Liver (tissue), 9 donors: ENCODE results near the gene GALK2. TPM values are rescaled to one million over a fixed set of nuclear protein-coding genes. Genes with fewer than 3 reads are reported as not detected.

Experiments used
- DNase-seq: peaks from one replicate; pipeline ENCODE4 v3.0.0-alpha.2; 2017; ENCODE audit warnings: low spot score
- H3K27ac ChIP-seq, 2 donors: one replicate each; pipeline ENCODE4 v1.7.0; 2013; ENCODE audit warnings: inconsistent platforms in 2 of 2, low read length in 2 of 2, control low read depth in 1 of 2, low read depth in 1 of 2, mild to moderate bottlenecking in 1 of 2
- H3K27me3 ChIP-seq, 4 donors: one replicate each; pipeline versions ENCODE4 v1.6.1 to v1.7.0; 2013; ENCODE audit warnings: low read length in 3 of 4, inconsistent platforms in 1 of 4, mild to moderate bottlenecking in 1 of 4, moderate library complexity in 1 of 4; ENCODE audit not compliant: control insufficient read depth in 4 of 4, insufficient read depth in 4 of 4
- H3K36me3 ChIP-seq, 4 donors: one replicate each; pipeline versions ENCODE4 v1.6.1 to v1.7.0; 2013; ENCODE audit warnings: low read length in 3 of 4, mild to moderate bottlenecking in 3 of 4, low read depth in 1 of 4, moderate library complexity in 1 of 4; ENCODE audit not compliant: control insufficient read depth in 4 of 4, insufficient read depth in 3 of 4
- H3K4me1 ChIP-seq, 4 donors: one replicate each; pipeline versions ENCODE4 v1.6.1 to v1.7.0; 2013; ENCODE audit warnings: low read length in 3 of 4, mild to moderate bottlenecking in 3 of 4, moderate library complexity in 1 of 4; ENCODE audit not compliant: control insufficient read depth in 4 of 4, insufficient read depth in 4 of 4
- H3K4me3 ChIP-seq, 3 donors: one replicate each; pipeline versions ENCODE4 v1.6.1 to v1.7.0; 2013; ENCODE audit warnings: low read length in 3 of 3, control low read depth in 1 of 3, low read depth in 1 of 3, mild to moderate bottlenecking in 1 of 3
- H3K9ac ChIP-seq, 2 donors: one replicate each; pipeline ENCODE4 v1.7.0; 2013; ENCODE audit warnings: low read length in 2 of 2, mild to moderate bottlenecking in 2 of 2, moderate library complexity in 2 of 2, control low read depth in 1 of 2, low read depth in 1 of 2
- H3K9me3 ChIP-seq, 4 donors: one replicate each; pipeline versions ENCODE4 v1.6.1 to v1.7.0; 2013; ENCODE audit warnings: low read length in 3 of 4; ENCODE audit not compliant: control insufficient read depth in 4 of 4
- ATF3 ChIP-seq: IDR thresholded peaks from 2 replicates; pipeline ENCODE4 v1.6.1; 2016; ENCODE audit warnings: antibody characterized with exemption
- CTCF ChIP-seq: fragments of 150-350 bp; IDR thresholded peaks from 2 replicates; pipeline ENCODE4 v1.5.1; 2017; ENCODE audit warnings: improper control_type of control experiment, low read depth, low read length; ENCODE audit not compliant: missing input control
- EGR1 ChIP-seq, 2 donors: IDR thresholded peaks; 2 replicates each; pipeline ENCODE4 v1.6.1; 2016 to 2018; ENCODE audit warnings: antibody characterized with exemption in 2 of 2, low read depth in 2 of 2
- FOXA1 ChIP-seq: IDR thresholded peaks from 2 replicates; pipeline ENCODE4 v1.6.1; 2016; ENCODE audit warnings: antibody characterized with exemption
- FOXA2 ChIP-seq: IDR thresholded peaks from 2 replicates; pipeline ENCODE4 v1.6.1; 2016; ENCODE audit warnings: antibody characterized with exemption
- GABPA ChIP-seq, 2 donors: IDR thresholded peaks in 1 of 2; conservative IDR thresholded peaks in 1 of 2; 2 replicates each; pipeline ENCODE4 v1.6.1; 2016; ENCODE audit warnings: antibody characterized with exemption in 2 of 2, mild to moderate bottlenecking in 1 of 2, moderate library complexity in 1 of 2
- HNF4A ChIP-seq, 2 donors: conservative IDR thresholded peaks; 2 replicates each; pipeline ENCODE4 v1.6.1; 2016; ENCODE audit warnings: antibody characterized with exemption in 2 of 2, mild to moderate bottlenecking in 2 of 2
- HNF4G ChIP-seq: IDR thresholded peaks from 2 replicates; pipeline ENCODE4 v1.6.1; 2016; ENCODE audit warnings: antibody characterized with exemption
- JUND ChIP-seq, 2 donors: IDR thresholded peaks; 2 replicates each; pipeline ENCODE4 v1.6.1; 2016; ENCODE audit warnings: antibody characterized with exemption in 2 of 2
- MAX ChIP-seq: IDR thresholded peaks from 2 replicates; pipeline ENCODE4 v1.6.1; 2016; ENCODE audit warnings: antibody characterized with exemption
- NR2F2 ChIP-seq: IDR thresholded peaks from 2 replicates; pipeline ENCODE4 v1.6.1; 2016; ENCODE audit warnings: antibody characterized with exemption
- RAD21 ChIP-seq, 2 donors: IDR thresholded peaks; 2 replicates each; pipeline ENCODE4 v1.6.1; 2016; ENCODE audit warnings: antibody characterized with exemption in 2 of 2, mild to moderate bottlenecking in 2 of 2
- REST ChIP-seq: IDR thresholded peaks from 2 replicates; pipeline ENCODE4 v1.6.1; 2016; ENCODE audit warnings: antibody characterized with exemption, mild to moderate bottlenecking
- RXRA ChIP-seq, 2 donors: IDR thresholded peaks; 2 replicates each; pipeline ENCODE4 v1.6.1; 2017 to 2018; ENCODE audit warnings: antibody characterized with exemption in 2 of 2, mild to moderate bottlenecking in 1 of 2
- SP1 ChIP-seq: IDR thresholded peaks from 2 replicates; pipeline ENCODE4 v1.6.1; 2018; ENCODE audit warnings: antibody characterized with exemption, mild to moderate bottlenecking
- TAF1 ChIP-seq: conservative IDR thresholded peaks from 2 replicates; pipeline ENCODE4 v1.6.1; 2016; ENCODE audit warnings: antibody characterized with exemption, mild to moderate bottlenecking
- YY1 ChIP-seq: IDR thresholded peaks from 2 replicates; pipeline ENCODE4 v1.6.1; 2016; ENCODE audit warnings: antibody characterized with exemption, mild to moderate bottlenecking
- ZBTB33 ChIP-seq: IDR thresholded peaks from 2 replicates; pipeline ENCODE4 v1.6.1; 2016; ENCODE audit warnings: antibody characterized with exemption
- WGBS: extraction: QIAGEN DNeasy Blood & Tissue Kit; methylation state at CpG from one replicate; pipeline ENCODE4 v1.1.7; 2013; 5-methylcytosine and 5-hydroxymethylcytosine counted together
- polyA plus RNA-seq, 2 donors: library from polyadenylated mRNA; stranded (reverse) in 1 of 2; unstranded in 1 of 2; fragments of 200-250 nt in 1 of 2; fragments of >200 nt in 1 of 2; fragmentation: Nextera tagmentation in 1 of 2; extraction: Ambion mirVana in 1 of 2; gene quantifications; one replicate each; pipeline versions ENCODE4 v1.2.1 to v1.2.3, GENCODE V29; 2013 to 2015
- total RNA-seq, 2 donors: library from RNA; depleted of rRNA; stranded (reverse); fragments of >200 nt; gene quantifications; one replicate each; pipeline ENCODE4 v1.2.3, GENCODE V29; 2014
- donor health status: healthy.
- donor health status: healthy.
- donor health status: healthy.
- donor health status: healthy.
- donor health status: healthy.

GALK2 gene
- total and polyA plus RNA-seq, 4 donors = 18.1 to 57.0 (median 24.5) TPM

- H3K36me3 ChIP-seq = no peaks in the 10 kb centered on the region
- DNase-seq = no peak
- no peaks in the 10 kb centered on the region for H3K9me3 ChIP-seq
- peaks cover 3 to 23% (median 22%) of the 10 kb centered on the region in 4 donors for H3K4me1 ChIP-seq
- peak overlapping the region; percentile 75 to 100 (median 89) for H3K4me3 ChIP-seq
- H3K27me3 ChIP-seq = no peaks in the 10 kb centered on the region
- no peak for TF ChIP-seq SP1
- TF ChIP-seq RXRA (IDR thresholded peaks at IDR 0.05) = no peak
- no peak for TF ChIP-seq FOXA1
- TF ChIP-seq YY1 = no peak
- TF ChIP-seq MAX = peak; percentile 3
- TF ChIP-seq RAD21 (IDR thresholded peaks at IDR 0.05) = no peak
- TF ChIP-seq HNF4G = no peak
- no peak for TF ChIP-seq REST
- TF ChIP-seq CTCF = no peak
- no peak for TF ChIP-seq EGR1 (IDR thresholded peaks at IDR 0.05; ENCODE audit: low read depth in 2 of 2)
- TF ChIP-seq HNF4A (conservative IDR thresholded peaks at IDR 0.05) = no peak
- peak; percentile 56 for TF ChIP-seq TAF1
- TF ChIP-seq FOXA2 = no peak
- peak in 1 of 2 donors; percentile 5 for TF ChIP-seq JUND (IDR thresholded peaks at IDR 0.05)
- no peak for TF ChIP-seq ZBTB33
- no peak for TF ChIP-seq ATF3
- TF ChIP-seq GABPA (IDR thresholded peaks at IDR 0.05 in 1 of 2, conservative IDR thresholded peaks at IDR 0.05 in 1 of 2) = no peak
- peak; percentile 6 for TF ChIP-seq NR2F2
- under 1% methylated on average over 26 of the region's 26 CpGs for WGBS
- H3K27ac ChIP-seq = peak overlapping the region; percentile 38 to 82
- peak overlapping the region; percentile 44 to 76 for H3K9ac ChIP-seq
These were observed 14.0 kb upstream of the GALK2 start for GRCh38 chr15:49155834-49156627.
